A549 (cell line): Measurements from ENCODE around the gene SEC22A.

Experiments
- BCL3 ChIP-seq: fragments of >200 bp; sonication (Bioruptor Twin); formaldehyde crosslinking; IDR thresholded peaks from 3 replicates; pipeline ENCODE4 v1.6.1; 2016
- BHLHE40 ChIP-seq: IDR thresholded peaks from 2 replicates; pipeline ENCODE4 v1.6.1; 2012; ENCODE audit warnings: low read depth, low read length, inconsistent platforms
- CTCF ChIP-seq: fragments of >200 bp; sonication (Bioruptor Twin); formaldehyde crosslinking; IDR thresholded peaks from 3 replicates; pipeline ENCODE4 v1.5.1; 2016
- HOXA7 ChIP-seq: fragments of 250-450 bp; sonication (Bioruptor Pico); IDR thresholded peaks from 2 replicates; pipeline ENCODE4 v1.5.0; 2020; ENCODE audit warnings: mild to moderate bottlenecking, moderate library complexity
- KDM5A ChIP-seq: fragments of 200-600 bp; sonication (generic); IDR thresholded peaks from 2 replicates; pipeline ENCODE4 v1.6.1; 2016; ENCODE audit warnings: antibody characterized with exemption, mild to moderate bottlenecking
- MAX ChIP-seq: IDR thresholded peaks from 2 replicates; pipeline ENCODE4 v1.6.1; 2012
- POLR2A ChIP-seq: IDR thresholded peaks from 2 replicates; pipeline ENCODE4 v1.6.1; 2012; ENCODE audit warnings: mild to moderate bottlenecking, low read length

- TF ChIP-seq CTCF (no peak), POLR2A (no peak), HOXA7 (no peak), BHLHE40 (no peak), MAX (no peak), BCL3 (no peak), KDM5A (no peak)
Measured at GRCh38 chr3:123169930-123170329, 31.8 kb upstream of the SEC22A start.
